ENCODE data around the gene ZRANB3. TPM values are rescaled to one million over a fixed set of nuclear protein-coding genes. Genes with fewer than 3 reads are reported as not detected.
"Not testable (repeated sequence)": the region's sequence is repeated elsewhere in the genome, so short reads cannot be mapped to it uniquely, and the experiment has no call there.

ZRANB3 gene
- total RNA-seq, 2 experiments from 2014 or later, result 11.8 to 12.7 TPM

- POLR2A ChIA-PET, result no interaction called here
- no peak for ATAC-seq
- no peak for DNase-seq
- Mint-ChIP-seq H3K9me3 (ENCODE audit: insufficient read depth) (peaks cover 18% of the 10 kb centered on the region), H3K27ac (no peak overlapping the region), H3K4me3 (no peak overlapping the region), H3K27me3 (ENCODE audit: low read depth) (no peaks in the 10 kb centered on the region), H3K36me3 (ENCODE audit: low read depth) (peaks cover 43% of the 10 kb centered on the region), H3K4me1 (ENCODE audit: low read depth) (no peaks in the 10 kb centered on the region)
- CTCF ChIA-PET, result no interaction called here
These were observed 388.7 kb downstream of the ZRANB3 start for GRCh38 chr2:135142323-135142722.

GRCh38 chr2:135140606-135141005 is 390.4 kb downstream of the ZRANB3 start:
- no peak for ATAC-seq
- POLR2A ChIA-PET, result no interaction called here
- no peaks in the 10 kb centered on the region for H3K27me3 Mint-ChIP-seq (ENCODE audit: low read depth)
- no peak overlapping the region for H3K4me3 Mint-ChIP-seq
- no peak overlapping the region for H3K27ac Mint-ChIP-seq
- peaks cover 53% of the 10 kb centered on the region for H3K36me3 Mint-ChIP-seq (ENCODE audit: low read depth)
- CTCF ChIA-PET, result no interaction called here
- peaks cover 18% of the 10 kb centered on the region for H3K9me3 Mint-ChIP-seq (ENCODE audit: insufficient read depth)
- no peak for DNase-seq
- H3K4me1 Mint-ChIP-seq (ENCODE audit: low read depth), result no peaks in the 10 kb centered on the region

- H3K36me3 Mint-ChIP-seq (ENCODE audit: low read depth), result peaks cover 52% of the 10 kb centered on the region
- H3K4me3 Mint-ChIP-seq, result no peak overlapping the region
- no peak for DNase-seq
These were observed 398.7 kb downstream of the ZRANB3 start for GRCh38 chr2:135132314-135132713.

GRCh38 chr2:135130751-135131150 is 400.3 kb downstream of the ZRANB3 start:
- no peak overlapping the region for H3K27ac Mint-ChIP-seq

More at GRCh38 chr2:135132314-135132713, 398.7 kb downstream of the ZRANB3 start:
- Mint-ChIP-seq H3K27me3 (ENCODE audit: low read depth) (no peaks in the 10 kb centered on the region), H3K27ac (no peak overlapping the region), H3K4me1 (ENCODE audit: low read depth) (no peaks in the 10 kb centered on the region), H3K9me3 (ENCODE audit: insufficient read depth) (no peaks in the 10 kb centered on the region)
- POLR2A ChIA-PET, result no interaction called here
- CTCF ChIA-PET, result interaction anchor here (1.4 kb wide), 1 partner anchor 17 kb away, joined by 4 read pairs; no protein-coding TSS in a partner anchor
- no peak for ATAC-seq

GRCh38 chr2:135125940-135126339 is 405.1 kb downstream of the ZRANB3 start:
- peaks cover 27% of the 10 kb centered on the region for H3K36me3 Mint-ChIP-seq (ENCODE audit: low read depth)
- H3K9me3 Mint-ChIP-seq (ENCODE audit: insufficient read depth), result no peaks in the 10 kb centered on the region
- H3K27ac Mint-ChIP-seq, result no peak overlapping the region
- CTCF ChIA-PET, result interaction anchor here (1.1 kb wide), 1 partner anchor 122 kb away, joined by 4 read pairs; no protein-coding TSS in a partner anchor
- DNase-seq (no peak), ATAC-seq (no peak)
- H3K27me3 Mint-ChIP-seq (ENCODE audit: low read depth), result no peaks in the 10 kb centered on the region
- POLR2A ChIA-PET, result no interaction called here
- no peak overlapping the region for H3K4me3 Mint-ChIP-seq
- H3K4me1 Mint-ChIP-seq (ENCODE audit: low read depth), result no peaks in the 10 kb centered on the region

More at GRCh38 chr2:135130751-135131150, 400.3 kb downstream of the ZRANB3 start:
- POLR2A ChIA-PET, result no interaction called here
- Mint-ChIP-seq H3K27me3 (ENCODE audit: low read depth) (no peaks in the 10 kb centered on the region), H3K4me3 (no peak overlapping the region), H3K4me1 (ENCODE audit: low read depth) (no peaks in the 10 kb centered on the region), H3K9me3 (ENCODE audit: insufficient read depth) (no peaks in the 10 kb centered on the region), H3K36me3 (ENCODE audit: low read depth) (peaks cover 47% of the 10 kb centered on the region)
- DNase-seq, result no peak
- ATAC-seq, result no peak
- CTCF ChIA-PET, result no interaction called here

GRCh38 chr2:135124924-135125886 is 405.8 kb downstream of the ZRANB3 start:
- no peaks in the 10 kb centered on the region for H3K9me3 Mint-ChIP-seq (ENCODE audit: insufficient read depth)
- no peak overlapping the region for H3K27ac Mint-ChIP-seq
- ChIA-PET CTCF (interaction anchor here (1.1 to 1.2 kb wide), 2 partner anchors 10 to 121 kb away, joined by 3 to 4 read pairs; no protein-coding TSS in a partner anchor), POLR2A (interaction anchor here (0.6 kb wide), 1 partner anchor 115 kb away, joined by 3 read pairs; no protein-coding TSS in a partner anchor)
- peaks cover 27% of the 10 kb centered on the region for H3K36me3 Mint-ChIP-seq (ENCODE audit: low read depth)
- H3K4me1 Mint-ChIP-seq (ENCODE audit: low read depth), result no peaks in the 10 kb centered on the region
- H3K4me3 Mint-ChIP-seq, result no peak overlapping the region
- ATAC-seq, result no peak
- no peak for DNase-seq
- H3K27me3 Mint-ChIP-seq (ENCODE audit: low read depth), result no peaks in the 10 kb centered on the region

GRCh38 chr2:135121658-135122039 is 409.4 kb downstream of the ZRANB3 start:
- CTCF ChIA-PET, ATAC-seq: not testable (repeated sequence)

GRCh38 chr2:135121016-135121657 is 409.9 kb downstream of the ZRANB3 start:
- CTCF ChIA-PET, result no interaction called here
- Mint-ChIP-seq H3K27me3 (ENCODE audit: low read depth) (no peaks in the 10 kb centered on the region), H3K4me3 (no peak overlapping the region), H3K36me3 (ENCODE audit: low read depth) (peaks cover 8% of the 10 kb centered on the region), H3K27ac (no peak overlapping the region), H3K4me1 (ENCODE audit: low read depth) (no peaks in the 10 kb centered on the region), H3K9me3 (ENCODE audit: insufficient read depth) (no peaks in the 10 kb centered on the region)
- POLR2A ChIA-PET, result interaction anchor here (0.5 to 0.7 kb wide), 2 partner anchors 8 to 137 kb away, joined by 3 read pairs; no protein-coding TSS in a partner anchor
- DNase-seq, result no peak
- no peak for ATAC-seq

More at GRCh38 chr2:135121658-135122039, 409.4 kb downstream of the ZRANB3 start:
- H3K4me3 Mint-ChIP-seq; H3K4me1 Mint-ChIP-seq (ENCODE audit: low read depth); H3K9me3 Mint-ChIP-seq (ENCODE audit: insufficient read depth); H3K27ac Mint-ChIP-seq; H3K36me3 Mint-ChIP-seq (ENCODE audit: low read depth); DNase-seq; H3K27me3 Mint-ChIP-seq (ENCODE audit: low read depth): not testable (repeated sequence)
- POLR2A ChIA-PET, result interaction anchor here (0.5 to 0.7 kb wide), 2 partner anchors 9 to 137 kb away, joined by 3 read pairs; no protein-coding TSS in a partner anchor

GRCh38 chr2:135119582-135119981 is 411.4 kb downstream of the ZRANB3 start:
- H3K36me3 Mint-ChIP-seq (ENCODE audit: low read depth), result peaks cover 7% of the 10 kb centered on the region
- CTCF ChIA-PET, result no interaction called here
- no peaks in the 10 kb centered on the region for H3K27me3 Mint-ChIP-seq (ENCODE audit: low read depth)
- DNase-seq (no peak), ATAC-seq (no peak)
- POLR2A ChIA-PET, result no interaction called here
- no peaks in the 10 kb centered on the region for H3K4me1 Mint-ChIP-seq (ENCODE audit: low read depth)
- H3K9me3 Mint-ChIP-seq (ENCODE audit: insufficient read depth), result no peaks in the 10 kb centered on the region
- H3K27ac Mint-ChIP-seq, result no peak overlapping the region
- H3K4me3 Mint-ChIP-seq, result no peak overlapping the region

GRCh38 chr2:135113322-135113721 is 417.7 kb downstream of the ZRANB3 start:
- H3K36me3 Mint-ChIP-seq (ENCODE audit: low read depth), result peaks cover 4% of the 10 kb centered on the region
- ChIA-PET CTCF (interaction anchor here (0.6 kb wide), 1 partner anchor 59 kb away, joined by 3 read pairs; no protein-coding TSS in a partner anchor), POLR2A (interaction anchor here (0.6 kb wide), 3 partner anchors 8 to 41 kb away, joined by 3 read pairs; no protein-coding TSS in a partner anchor)
- H3K9me3 Mint-ChIP-seq (ENCODE audit: insufficient read depth), result no peaks in the 10 kb centered on the region
- DNase-seq, result no peak
- no peak overlapping the region for H3K27ac Mint-ChIP-seq
- no peak overlapping the region for H3K4me3 Mint-ChIP-seq
- no peak for ATAC-seq
- no peaks in the 10 kb centered on the region for H3K27me3 Mint-ChIP-seq (ENCODE audit: low read depth)
- H3K4me1 Mint-ChIP-seq (ENCODE audit: low read depth), result no peaks in the 10 kb centered on the region

- ATAC-seq; CTCF ChIA-PET; H3K27me3 Mint-ChIP-seq (ENCODE audit: low read depth); H3K27ac Mint-ChIP-seq; H3K4me1 Mint-ChIP-seq (ENCODE audit: low read depth); DNase-seq; POLR2A ChIA-PET; H3K4me3 Mint-ChIP-seq: not testable (repeated sequence)
- Mint-ChIP-seq H3K36me3 (ENCODE audit: low read depth) (peaks cover 36% of the 10 kb centered on the region), H3K9me3 (ENCODE audit: insufficient read depth) (peaks cover 10% of the 10 kb centered on the region)
These were observed 425.3 kb downstream of the ZRANB3 start for GRCh38 chr2:135105513-135106316.

Measured in activated CD8-positive, alpha-beta T cell treated with anti-CD3 and anti-CD28 coated beads, Interleukin-2, amount 10 ng/mL, durations not matched to agents 7 days and 5 days (primary cell).